Measurements from ENCODE around the gene NEAT1.

NEAT1 gene

GRCh38 chr11:65380460-65381119, 42.0 kb upstream of the NEAT1 start:
- no peaks in the 10 kb centered on the region for H3K27me3 ChIP-seq (ENCODE audit: control insufficient read depth in 1 of 2, insufficient read depth in 2 of 2, low read length in 2 of 2)
- no peaks in the 10 kb centered on the region for H3K36me3 ChIP-seq (ENCODE audit: control insufficient read depth in 1 of 2, insufficient read depth in 2 of 2, low read length in 2 of 2)
- H3K9ac ChIP-seq (ENCODE audit: low read depth in 1 of 2, low read length in 2 of 2), result peak overlapping the region; percentile 12 to 35
- H3K27ac ChIP-seq (ENCODE audit: low read depth, low read length), result peak overlapping the region; percentile 47
- H3K9me3 ChIP-seq (ENCODE audit: control insufficient read depth in 1 of 2, low read length in 2 of 2), result no peaks in the 10 kb centered on the region
- peaks cover 52 to 62% of the 10 kb centered on the region in 2 donors for H3K4me1 ChIP-seq (ENCODE audit: control insufficient read depth in 1 of 2, insufficient read depth in 2 of 2, low read length in 2 of 2)
- H3K4me3 ChIP-seq (ENCODE audit: low read depth in 1 of 2, low read length in 2 of 2), result peak overlapping the region in 1 of 2 donors; percentile 18

GRCh38 chr11:65381716-65382032, 40.9 kb upstream of the NEAT1 start:
- Histone ChIP-seq H3K9me3 (ENCODE audit: control insufficient read depth in 1 of 2, low read length in 2 of 2) (no peaks in the 10 kb centered on the region), H3K36me3 (ENCODE audit: control insufficient read depth in 1 of 2, insufficient read depth in 2 of 2, low read length in 2 of 2) (no peaks in the 10 kb centered on the region), H3K9ac (ENCODE audit: low read depth in 1 of 2, low read length in 2 of 2) (peak overlapping the region; percentile 76 to 90), H3K27me3 (ENCODE audit: control insufficient read depth in 1 of 2, insufficient read depth in 2 of 2, low read length in 2 of 2) (no peaks in the 10 kb centered on the region), H3K4me3 (ENCODE audit: low read depth in 1 of 2, low read length in 2 of 2) (peak overlapping the region; percentile 66 to 72), H3K27ac (ENCODE audit: low read depth, low read length) (peak overlapping the region; percentile 99), H3K4me1 (ENCODE audit: control insufficient read depth in 1 of 2, insufficient read depth in 2 of 2, low read length in 2 of 2) (peaks cover 55 to 67% of the 10 kb centered on the region in 2 donors)

- Histone ChIP-seq H3K27ac (ENCODE audit: low read depth, low read length) (peak within 1 kb of the TSS; percentile 99), H3K9me3 (ENCODE audit: control insufficient read depth in 1 of 2, low read length in 2 of 2) (no peaks in the 10 kb centered on the region), H3K4me1 (ENCODE audit: control insufficient read depth in 1 of 2, insufficient read depth in 2 of 2, low read length in 2 of 2) (peaks cover 55 to 71% of the 10 kb centered on the region in 2 donors), H3K36me3 (ENCODE audit: control insufficient read depth in 1 of 2, insufficient read depth in 2 of 2, low read length in 2 of 2) (no peaks in the 10 kb centered on the region), H3K27me3 (ENCODE audit: control insufficient read depth in 1 of 2, insufficient read depth in 2 of 2, low read length in 2 of 2) (no peaks in the 10 kb centered on the region), H3K4me3 (ENCODE audit: low read depth in 1 of 2, low read length in 2 of 2) (peak within 1 kb of the TSS; percentile 66 to 72), H3K9ac (ENCODE audit: low read depth in 1 of 2, low read length in 2 of 2) (peak within 1 kb of the TSS; percentile 76 to 90)
Measured at GRCh38 chr11:65382033-65382803, 40.4 kb upstream of the NEAT1 start, which contains the start of gene SLC25A45. Gene SLC25A45, minus strand, starts transcription at chr11:65382646. Its CDS starts 695 bp downstream, at chr11:65381951.

- H3K27me3 ChIP-seq (ENCODE audit: control insufficient read depth in 1 of 2, insufficient read depth in 2 of 2, low read length in 2 of 2), result no peaks in the 10 kb centered on the region
- H3K9me3 ChIP-seq (ENCODE audit: control insufficient read depth in 1 of 2, low read length in 2 of 2), result no peaks in the 10 kb centered on the region
- peaks cover 57 to 72% of the 10 kb centered on the region in 2 donors for H3K4me1 ChIP-seq (ENCODE audit: control insufficient read depth in 1 of 2, insufficient read depth in 2 of 2, low read length in 2 of 2)
- peak overlapping the region; percentile 99 for H3K27ac ChIP-seq (ENCODE audit: low read depth, low read length)
- peak overlapping the region; percentile 76 to 90 for H3K9ac ChIP-seq (ENCODE audit: low read depth in 1 of 2, low read length in 2 of 2)
- peak overlapping the region; percentile 66 to 72 for H3K4me3 ChIP-seq (ENCODE audit: low read depth in 1 of 2, low read length in 2 of 2)
- H3K36me3 ChIP-seq (ENCODE audit: control insufficient read depth in 1 of 2, insufficient read depth in 2 of 2, low read length in 2 of 2), result no peaks in the 10 kb centered on the region
Measured at GRCh38 chr11:65382804-65383368, 39.7 kb upstream of the NEAT1 start.

GRCh38 chr11:65383778-65384177, 38.8 kb upstream of the NEAT1 start:
- Histone ChIP-seq H3K27ac (ENCODE audit: low read depth, low read length) (peak overlapping the region; percentile 63), H3K9ac (ENCODE audit: low read depth in 1 of 2, low read length in 2 of 2) (no peak overlapping the region), H3K4me1 (ENCODE audit: control insufficient read depth in 1 of 2, insufficient read depth in 2 of 2, low read length in 2 of 2) (peaks cover 57 to 72% of the 10 kb centered on the region in 2 donors), H3K4me3 (ENCODE audit: low read depth in 1 of 2, low read length in 2 of 2) (no peak overlapping the region), H3K9me3 (ENCODE audit: control insufficient read depth in 1 of 2, low read length in 2 of 2) (no peaks in the 10 kb centered on the region), H3K36me3 (ENCODE audit: control insufficient read depth in 1 of 2, insufficient read depth in 2 of 2, low read length in 2 of 2) (no peaks in the 10 kb centered on the region), H3K27me3 (ENCODE audit: control insufficient read depth in 1 of 2, insufficient read depth in 2 of 2, low read length in 2 of 2) (no peaks in the 10 kb centered on the region)

GRCh38 chr11:65384301-65384889, 38.2 kb upstream of the NEAT1 start:
- H3K27me3 ChIP-seq (ENCODE audit: control insufficient read depth in 1 of 2, insufficient read depth in 2 of 2, low read length in 2 of 2), result no peaks in the 10 kb centered on the region
- H3K4me1 ChIP-seq (ENCODE audit: control insufficient read depth in 1 of 2, insufficient read depth in 2 of 2, low read length in 2 of 2), result peaks cover 56 to 72% of the 10 kb centered on the region in 2 donors
- H3K27ac ChIP-seq (ENCODE audit: low read depth, low read length), result peak overlapping the region; percentile 63
- H3K9me3 ChIP-seq (ENCODE audit: control insufficient read depth in 1 of 2, low read length in 2 of 2), result no peaks in the 10 kb centered on the region
- no peak overlapping the region for H3K4me3 ChIP-seq (ENCODE audit: low read depth in 1 of 2, low read length in 2 of 2)
- H3K36me3 ChIP-seq (ENCODE audit: control insufficient read depth in 1 of 2, insufficient read depth in 2 of 2, low read length in 2 of 2), result peaks cover 0 to 5% of the 10 kb centered on the region in 2 donors
- H3K9ac ChIP-seq (ENCODE audit: low read depth in 1 of 2, low read length in 2 of 2), result peak overlapping the region in 1 of 2 donors; percentile 10

- Histone ChIP-seq H3K9ac (ENCODE audit: low read depth in 1 of 2, low read length in 2 of 2) (peak within 1 kb of the TSS; percentile 91 to 93), H3K4me1 (ENCODE audit: control insufficient read depth in 1 of 2, insufficient read depth in 2 of 2, low read length in 2 of 2) (peaks cover 44 to 66% of the 10 kb centered on the region in 2 donors), H3K4me3 (ENCODE audit: low read depth in 1 of 2, low read length in 2 of 2) (peak within 1 kb of the TSS; percentile 79 to 86)
Measured at GRCh38 chr11:65386307-65387140, 36.1 kb upstream of the NEAT1 start, which contains the start of gene FRMD8. Gene FRMD8, plus strand, starts transcription at chr11:65386637. Its CDS starts 400 bp downstream, at chr11:65387037.

GRCh38 chr11:65388731-65389130, 33.9 kb upstream of the NEAT1 start:
- H3K36me3 ChIP-seq (ENCODE audit: control insufficient read depth in 1 of 2, insufficient read depth in 2 of 2, low read length in 2 of 2), result peaks cover 0 to 35% of the 10 kb centered on the region in 2 donors
- no peaks in the 10 kb centered on the region for H3K9me3 ChIP-seq (ENCODE audit: control insufficient read depth in 1 of 2, low read length in 2 of 2)
- peak overlapping the region; percentile 15 to 22 for H3K9ac ChIP-seq (ENCODE audit: low read depth in 1 of 2, low read length in 2 of 2)
- no peak overlapping the region for H3K27ac ChIP-seq (ENCODE audit: low read depth, low read length)
- peaks cover 33 to 49% of the 10 kb centered on the region in 2 donors for H3K4me1 ChIP-seq (ENCODE audit: control insufficient read depth in 1 of 2, insufficient read depth in 2 of 2, low read length in 2 of 2)
- H3K27me3 ChIP-seq (ENCODE audit: control insufficient read depth in 1 of 2, insufficient read depth in 2 of 2, low read length in 2 of 2), result no peaks in the 10 kb centered on the region
- H3K4me3 ChIP-seq (ENCODE audit: low read depth in 1 of 2, low read length in 2 of 2), result peak overlapping the region; percentile 5 to 8

More at GRCh38 chr11:65386307-65387140, 36.1 kb upstream of the NEAT1 start, which contains the start of gene FRMD8:
- Histone ChIP-seq H3K36me3 (ENCODE audit: control insufficient read depth in 1 of 2, insufficient read depth in 2 of 2, low read length in 2 of 2) (peaks cover 0 to 15% of the 10 kb centered on the region in 2 donors), H3K9me3 (ENCODE audit: control insufficient read depth in 1 of 2, low read length in 2 of 2) (no peaks in the 10 kb centered on the region), H3K27me3 (ENCODE audit: control insufficient read depth in 1 of 2, insufficient read depth in 2 of 2, low read length in 2 of 2) (no peaks in the 10 kb centered on the region), H3K27ac (ENCODE audit: low read depth, low read length) (peak within 1 kb of the TSS; percentile 90)

GRCh38 chr11:65389294-65389980, 33.2 kb upstream of the NEAT1 start:
- Histone ChIP-seq H3K27ac (ENCODE audit: low read depth, low read length) (no peak overlapping the region), H3K9me3 (ENCODE audit: control insufficient read depth in 1 of 2, low read length in 2 of 2) (no peaks in the 10 kb centered on the region), H3K9ac (ENCODE audit: low read depth in 1 of 2, low read length in 2 of 2) (peak overlapping the region; percentile 2 to 15), H3K4me3 (ENCODE audit: low read depth in 1 of 2, low read length in 2 of 2) (no peak overlapping the region), H3K36me3 (ENCODE audit: control insufficient read depth in 1 of 2, insufficient read depth in 2 of 2, low read length in 2 of 2) (peaks cover 2 to 42% of the 10 kb centered on the region in 2 donors), H3K27me3 (ENCODE audit: control insufficient read depth in 1 of 2, insufficient read depth in 2 of 2, low read length in 2 of 2) (no peaks in the 10 kb centered on the region), H3K4me1 (ENCODE audit: control insufficient read depth in 1 of 2, insufficient read depth in 2 of 2, low read length in 2 of 2) (peaks cover 29 to 49% of the 10 kb centered on the region in 2 donors)
